Activated naive CD8-positive, alpha-beta T cell treated with anti-CD3 and anti-CD28 coated beads for 36 hours (primary cell): ENCODE results near the gene RECQL5. TPM values are rescaled to one million over a fixed set of nuclear protein-coding genes. Genes with fewer than 3 reads are reported as not detected.
A peak's percentile ranks its signal among the peaks of the same experiment; 100 is the strongest.
"Not testable (repeated sequence)": the region's sequence is repeated elsewhere in the genome, so short reads cannot be mapped to it uniquely, and the experiment has no call there.

ENCODE experiments used
- DNase-seq: peaks from one replicate; pipeline ENCODE4 v3.0.0; 2021
- H3K27ac Mint-ChIP-seq: one replicate; pipeline ENCODE4 v1.8.0; 2022; ENCODE audit warnings: mild to moderate bottlenecking, moderate library complexity, mixed read lengths
- H3K27me3 Mint-ChIP-seq: one replicate; pipeline ENCODE4 v1.8.0; 2022; ENCODE audit warnings: mild to moderate bottlenecking, mixed read lengths
- H3K36me3 Mint-ChIP-seq: one replicate; pipeline ENCODE4 v1.8.0; 2021; ENCODE audit warnings: mild to moderate bottlenecking, mixed read lengths
- H3K4me1 Mint-ChIP-seq: one replicate; pipeline ENCODE4 v1.8.0; 2021; ENCODE audit warnings: mixed read lengths
- H3K4me3 Mint-ChIP-seq: one replicate; pipeline ENCODE4 v1.8.0; 2022; ENCODE audit warnings: mild to moderate bottlenecking, moderate library complexity, mixed read lengths
- H3K9me3 Mint-ChIP-seq: one replicate; pipeline ENCODE4 v1.8.0; 2022; ENCODE audit warnings: mixed read lengths
- total RNA-seq, 2 experiments: library from RNA; stranded (reverse); gene quantifications; one replicate each; pipeline ENCODE4 v1.2.3, GENCODE V29; 2021

RECQL5 gene
- total RNA-seq, 2 experiments from 2014 or later = 31.4 to 32.6 TPM

DNA sequence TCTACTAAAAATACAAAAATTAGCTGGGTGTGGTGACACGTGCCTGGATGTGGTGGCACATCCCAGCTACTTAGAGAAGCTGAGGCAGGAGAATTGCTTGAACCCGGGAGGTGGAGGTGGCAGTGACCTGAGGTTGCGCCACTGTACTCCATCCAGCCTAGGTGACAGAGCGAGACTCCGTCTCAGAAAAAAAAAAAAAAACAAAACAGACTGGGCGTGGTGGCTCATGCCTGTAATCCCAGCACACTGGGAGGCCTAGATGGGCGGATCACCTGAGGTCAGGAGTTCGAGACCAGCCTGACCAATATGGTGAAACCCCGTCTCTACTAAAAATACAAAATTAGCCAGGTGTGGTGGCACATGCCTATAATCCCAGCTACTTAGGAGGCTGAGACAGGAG lies 73.5 kb downstream of the RECQL5 start:
- H3K9me3 Mint-ChIP-seq, H3K4me3 Mint-ChIP-seq, H3K4me1 Mint-ChIP-seq, DNase-seq, H3K27ac Mint-ChIP-seq, H3K36me3 Mint-ChIP-seq, H3K27me3 Mint-ChIP-seq: not testable (repeated sequence)

DNA sequence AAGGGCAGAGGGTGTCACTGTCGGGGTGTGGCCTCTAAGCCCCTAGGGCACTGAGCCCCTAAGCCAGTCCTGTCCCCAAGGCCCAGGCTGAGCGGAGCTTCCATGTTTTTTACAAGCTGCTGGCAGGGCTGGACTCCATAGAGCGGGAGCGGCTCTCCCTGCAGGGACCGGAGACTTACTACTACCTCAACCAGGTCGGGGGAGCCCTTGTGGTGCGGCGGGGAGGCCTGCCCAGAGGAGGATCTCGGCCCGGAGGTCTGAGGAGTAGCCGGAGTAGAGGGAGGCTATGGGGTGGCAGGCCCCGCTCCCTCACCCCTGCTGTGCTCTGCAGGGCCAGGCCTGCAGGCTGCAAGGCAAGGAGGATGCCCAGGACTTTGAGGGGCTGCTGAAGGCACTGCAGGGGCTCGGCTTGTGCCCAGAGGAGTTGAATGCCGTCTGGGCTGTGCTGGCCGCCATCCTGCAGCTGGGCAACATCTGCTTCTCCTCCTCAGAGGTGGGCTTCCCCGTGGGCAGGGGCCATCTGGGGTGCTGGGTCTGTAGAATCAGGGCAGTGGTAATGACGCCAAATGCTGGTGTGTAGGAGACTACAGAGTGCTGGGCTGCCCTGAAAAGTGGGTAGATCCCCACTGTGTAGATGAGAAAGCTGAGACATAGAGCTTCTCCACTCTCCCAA lies 74.5 kb downstream of the RECQL5 start:
- Mint-ChIP-seq H3K9me3 (no peaks in the 10 kb centered on the region), H3K27ac (no peak overlapping the region), H3K4me3 (no peak overlapping the region), H3K36me3 (no peaks in the 10 kb centered on the region), H3K27me3 (no peaks in the 10 kb centered on the region), H3K4me1 (no peaks in the 10 kb centered on the region)
- no peak for DNase-seq

GRCh38 chr17:75591722-75592302 lies 75.1 kb downstream of the RECQL5 start:
- H3K27ac Mint-ChIP-seq = no peak overlapping the region
- no peaks in the 10 kb centered on the region for H3K36me3 Mint-ChIP-seq
- no peak for DNase-seq
- H3K4me1 Mint-ChIP-seq = peaks cover 3% of the 10 kb centered on the region
- no peaks in the 10 kb centered on the region for H3K27me3 Mint-ChIP-seq
- no peaks in the 10 kb centered on the region for H3K9me3 Mint-ChIP-seq
- no peak overlapping the region for H3K4me3 Mint-ChIP-seq

DNA sequence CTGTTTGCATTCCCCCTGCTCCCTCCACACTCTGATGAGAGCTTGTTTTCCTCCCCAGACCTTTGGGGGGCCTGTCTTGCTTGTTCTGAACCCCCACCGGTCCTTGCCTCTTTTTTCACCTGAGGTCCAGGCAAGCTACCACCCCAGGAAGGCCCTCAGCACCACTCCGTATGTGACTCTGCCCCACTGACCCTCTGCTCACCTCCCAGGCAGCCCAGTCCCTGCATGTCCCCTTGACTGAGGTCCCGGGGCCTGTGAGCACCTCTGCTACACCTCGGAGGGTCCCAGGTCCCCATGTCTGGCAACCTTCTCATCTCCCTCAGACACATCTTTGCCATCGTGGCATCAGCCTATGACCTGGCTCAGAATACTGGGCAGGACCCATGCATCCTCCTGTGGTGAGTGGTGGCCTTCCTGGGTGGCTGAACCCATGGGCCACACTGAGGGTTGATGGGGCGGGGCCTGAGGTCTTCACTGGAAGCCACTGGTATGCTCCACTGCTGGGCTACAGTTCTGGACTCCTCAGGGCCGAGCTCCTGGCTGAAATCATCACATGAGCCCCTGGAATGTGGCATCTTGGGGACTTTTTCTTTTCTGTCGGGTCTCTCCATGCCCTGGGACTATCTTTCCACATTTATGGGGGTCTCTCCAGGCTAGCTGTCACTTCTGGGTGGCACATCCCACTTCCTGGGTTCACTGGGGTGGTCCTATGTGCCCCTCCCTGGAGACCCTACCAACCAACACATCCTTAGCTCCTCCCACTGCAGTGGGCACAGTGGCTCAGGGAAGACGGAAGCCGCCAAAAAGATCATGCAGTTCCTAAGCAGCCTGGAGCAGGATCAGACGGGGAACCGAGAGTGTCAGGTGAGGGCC lies 75.9 kb downstream of the RECQL5 start:
- H3K4me3 Mint-ChIP-seq = no peak overlapping the region
- H3K27ac Mint-ChIP-seq = no peak overlapping the region
- H3K9me3 Mint-ChIP-seq = no peaks in the 10 kb centered on the region
- no peaks in the 10 kb centered on the region for H3K27me3 Mint-ChIP-seq
- peaks cover 3% of the 10 kb centered on the region for H3K4me1 Mint-ChIP-seq
- DNase-seq = no peak
- no peaks in the 10 kb centered on the region for H3K36me3 Mint-ChIP-seq

GRCh38 chr17:75590314-75590761 lies 76.6 kb downstream of the RECQL5 start:
- no peak for DNase-seq
- H3K4me3 Mint-ChIP-seq = no peak overlapping the region

GRCh38 chr17:75589919-75590303 lies 77.0 kb downstream of the RECQL5 start:
- no peak overlapping the region for H3K27ac Mint-ChIP-seq
- no peak for DNase-seq
- H3K36me3 Mint-ChIP-seq = no peaks in the 10 kb centered on the region
- no peak overlapping the region for H3K4me3 Mint-ChIP-seq
- H3K4me1 Mint-ChIP-seq = peaks cover 3% of the 10 kb centered on the region
- H3K9me3 Mint-ChIP-seq = no peaks in the 10 kb centered on the region
- no peaks in the 10 kb centered on the region for H3K27me3 Mint-ChIP-seq

More at GRCh38 chr17:75590314-75590761, 76.6 kb downstream of the RECQL5 start:
- Mint-ChIP-seq H3K36me3 (no peaks in the 10 kb centered on the region), H3K27ac (no peak overlapping the region), H3K4me1 (peaks cover 3% of the 10 kb centered on the region), H3K27me3 (no peaks in the 10 kb centered on the region), H3K9me3 (no peaks in the 10 kb centered on the region)

DNA sequence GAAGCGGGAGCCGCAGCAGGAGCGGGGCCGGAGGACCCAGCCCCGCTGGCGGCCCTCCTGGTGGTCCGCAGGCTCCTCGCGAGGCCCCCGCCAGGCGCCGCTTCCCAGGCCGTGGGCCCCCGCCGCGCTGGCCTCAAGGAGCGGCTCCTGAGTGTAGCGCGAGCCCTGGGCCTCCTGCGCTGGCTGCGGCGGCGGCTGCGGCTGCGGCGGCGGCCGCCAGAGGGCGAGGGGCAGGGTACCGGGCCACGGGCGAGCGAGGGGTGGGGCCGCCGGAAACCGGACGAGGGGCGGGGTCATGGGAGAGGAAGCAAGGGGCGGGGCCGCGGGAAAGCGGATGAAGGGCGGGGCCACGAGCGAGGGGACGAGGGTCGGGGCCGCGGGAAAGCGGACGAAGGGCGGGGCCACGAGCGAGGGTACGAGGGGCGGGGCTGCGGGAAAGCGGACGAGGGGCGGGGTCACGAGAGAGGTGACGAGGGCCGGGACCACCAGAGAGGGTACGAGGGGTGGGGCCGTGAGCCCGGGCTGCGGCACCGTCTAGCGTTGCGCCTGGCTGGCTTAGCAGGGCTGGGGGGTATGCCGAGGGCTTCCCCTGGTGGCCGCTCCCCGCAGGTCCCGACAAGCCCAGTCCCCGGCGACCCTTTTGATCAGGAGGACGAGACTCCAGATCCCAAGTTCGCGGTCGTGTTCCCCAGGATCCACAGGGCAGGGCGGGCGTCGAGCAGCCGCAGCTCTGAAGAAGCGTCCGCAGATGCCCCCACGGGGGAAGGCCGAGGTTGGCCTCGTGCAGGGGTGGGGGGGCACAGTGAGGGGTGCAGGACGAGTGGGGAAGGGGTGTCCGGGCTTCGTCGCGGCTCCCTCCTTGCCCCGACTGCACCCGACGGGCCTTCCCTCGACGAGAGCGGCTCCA lies 77.7 kb downstream of the RECQL5 start:
- Mint-ChIP-seq H3K36me3 (no peaks in the 10 kb centered on the region), H3K4me1 (peaks cover 3% of the 10 kb centered on the region), H3K4me3 (peak overlapping the region; percentile 70), H3K9me3 (no peaks in the 10 kb centered on the region), H3K27ac (peak overlapping the region; percentile 42), H3K27me3 (no peaks in the 10 kb centered on the region)
- peak; percentile 96 for DNase-seq

DNA sequence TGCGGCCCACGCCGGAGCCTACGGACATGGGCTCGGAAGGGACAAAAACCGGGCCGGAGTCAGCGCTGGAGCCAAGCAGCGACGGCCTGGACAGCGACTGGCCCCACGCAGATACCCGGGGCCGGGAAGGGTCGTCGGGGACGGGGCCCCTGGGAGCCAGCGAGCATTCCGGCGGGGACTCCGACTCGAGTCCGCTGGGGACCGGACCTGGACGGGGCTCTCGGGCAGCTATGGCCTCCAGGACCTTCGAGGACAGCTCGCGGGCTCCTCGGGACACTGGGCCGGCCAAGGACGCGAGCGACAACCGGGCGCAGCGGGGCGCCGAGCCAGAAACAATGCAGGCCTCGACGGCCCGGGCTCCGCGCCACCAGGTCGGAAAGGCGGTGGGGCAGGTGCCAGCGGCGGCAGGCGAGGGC lies 78.3 kb downstream of the RECQL5 start:
- H3K4me1 Mint-ChIP-seq = peaks cover 3% of the 10 kb centered on the region
- H3K4me3 Mint-ChIP-seq = peak overlapping the region; percentile 68
- no peaks in the 10 kb centered on the region for H3K27me3 Mint-ChIP-seq
- H3K36me3 Mint-ChIP-seq = no peaks in the 10 kb centered on the region
- H3K27ac Mint-ChIP-seq = no peak overlapping the region
- DNase-seq = no peak
- no peaks in the 10 kb centered on the region for H3K9me3 Mint-ChIP-seq

- H3K36me3 Mint-ChIP-seq = no peaks in the 10 kb centered on the region
- no peaks in the 10 kb centered on the region for H3K9me3 Mint-ChIP-seq
- DNase-seq = peak; percentile 81
- peaks cover 3% of the 10 kb centered on the region for H3K4me1 Mint-ChIP-seq
- H3K27ac Mint-ChIP-seq = peak within 1 kb of the TSS; percentile 51
- peak within 1 kb of the TSS; percentile 70 for H3K4me3 Mint-ChIP-seq
- H3K27me3 Mint-ChIP-seq = no peaks in the 10 kb centered on the region
Measured at GRCh38 chr17:75587675-75588595, 79.0 kb downstream of the RECQL5 start, which contains the start of gene MYO15B. MYO15B (plus strand) TSS chr17:75587800; CDS start chr17:75588058, 258 bp downstream.

- Mint-ChIP-seq H3K27ac (no peak overlapping the region), H3K27me3 (no peaks in the 10 kb centered on the region), H3K4me1 (peaks cover 12% of the 10 kb centered on the region), H3K36me3 (no peaks in the 10 kb centered on the region), H3K9me3 (peaks cover 4% of the 10 kb centered on the region), H3K4me3 (no peak overlapping the region)
- DNase-seq = no peak
Measured at GRCh38 chr17:75584849-75585175, 82.1 kb downstream of the RECQL5 start.

- not testable (repeated sequence) for H3K27ac Mint-ChIP-seq, H3K27me3 Mint-ChIP-seq, H3K4me3 Mint-ChIP-seq, H3K36me3 Mint-ChIP-seq, DNase-seq, H3K9me3 Mint-ChIP-seq
- peaks cover 12% of the 10 kb centered on the region for H3K4me1 Mint-ChIP-seq
Measured at GRCh38 chr17:75583197-75583596, 83.8 kb downstream of the RECQL5 start.

- DNase-seq = peak; percentile 66
- Mint-ChIP-seq H3K4me3 (peak overlapping the region; percentile 81), H3K27ac (peak overlapping the region; percentile 59)
- not testable (repeated sequence) for H3K27me3 Mint-ChIP-seq, H3K4me1 Mint-ChIP-seq, H3K36me3 Mint-ChIP-seq, H3K9me3 Mint-ChIP-seq
Measured at GRCh38 chr17:75581121-75581725, 85.7 kb downstream of the RECQL5 start.
